HEK293 (cell line): ENCODE results near the gene LBX2.

ENCODE experiments used
- SCRT1 ChIP-seq: fragments of 450-650 bp; formaldehyde crosslinking; IDR thresholded peaks from 2 replicates; pipeline ENCODE4 v1.5.1; 2016; ENCODE audit warnings: missing biosample characterization, missing genetic modification characterization, borderline replicate concordance
- ZBTB49 ChIP-seq: fragments of 450-650 bp; formaldehyde crosslinking; IDR thresholded peaks from 2 replicates; pipeline ENCODE4 v1.5.1; 2016; ENCODE audit warnings: missing biosample characterization, missing genetic modification characterization, low read depth
- ZNF350 ChIP-seq: fragments of 450-650 bp; formaldehyde crosslinking; IDR thresholded peaks from 2 replicates; pipeline ENCODE4 v1.5.0; 2017; ENCODE audit warnings: missing biosample characterization, mild to moderate bottlenecking, missing genetic modification characterization
- ZSCAN18 ChIP-seq: fragments of 450-650 bp; formaldehyde crosslinking; IDR thresholded peaks from 2 replicates; pipeline ENCODE4 v1.5.1; 2016; ENCODE audit warnings: missing biosample characterization, missing genetic modification characterization

- TF ChIP-seq SCRT1 (tag by site-specific recombination) (no peak), ZSCAN18 (tag by site-specific recombination) (no peak), ZNF350 (tag by site-specific recombination) (no peak), ZBTB49 (tag by site-specific recombination) (no peak)
Observed at GRCh38 chr2:74524955-74525716, 25.7 kb upstream of the LBX2 start.
